Glomerular endothelial cell (primary cell): Measurements from ENCODE around the gene APPL2. TPM values are rescaled to one million over a fixed set of nuclear protein-coding genes. Genes with fewer than 3 reads are reported as not detected.
"Not testable (repeated sequence)": the region's sequence is repeated elsewhere in the genome, so short reads cannot be mapped to it uniquely, and the experiment has no call there.

Experiments
- DNase-seq: peaks from one replicate; pipeline ENCODE4 v3.0.0-alpha.2; 2011; ENCODE audit warnings: low read depth, low spot score; ENCODE audit errors: extremely low read depth
- total RNA-seq: library from RNA; depleted of rRNA; stranded (reverse); fragments of >200 nt; gene quantifications from 2 replicates; pipeline ENCODE4 v1.2.3, GENCODE V29; 2015

Gene APPL2
- total RNA-seq, 1 donor from 2014 or later, result 24.3 TPM

DNA sequence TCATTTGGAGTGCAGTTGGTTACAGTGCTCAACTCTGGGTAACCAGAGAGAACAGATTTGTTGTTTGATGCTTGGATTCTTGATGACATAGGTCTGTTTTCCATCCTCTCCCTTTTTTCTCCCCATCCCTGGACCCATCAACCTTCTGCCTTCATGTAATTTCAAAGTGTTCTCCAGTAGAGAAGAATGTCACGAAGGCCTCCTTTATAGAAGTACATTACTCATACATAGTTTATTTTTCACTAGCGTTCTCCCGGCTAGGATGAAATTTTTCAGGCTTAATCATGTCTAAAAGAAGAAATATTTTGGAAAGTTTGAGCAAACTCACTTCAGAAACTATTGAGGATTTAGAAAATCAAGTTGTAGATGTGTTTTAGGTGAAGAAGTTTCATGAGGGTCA is 20.9 kb upstream of the APPL2 start:
- DNase-seq, result no peak

DNA sequence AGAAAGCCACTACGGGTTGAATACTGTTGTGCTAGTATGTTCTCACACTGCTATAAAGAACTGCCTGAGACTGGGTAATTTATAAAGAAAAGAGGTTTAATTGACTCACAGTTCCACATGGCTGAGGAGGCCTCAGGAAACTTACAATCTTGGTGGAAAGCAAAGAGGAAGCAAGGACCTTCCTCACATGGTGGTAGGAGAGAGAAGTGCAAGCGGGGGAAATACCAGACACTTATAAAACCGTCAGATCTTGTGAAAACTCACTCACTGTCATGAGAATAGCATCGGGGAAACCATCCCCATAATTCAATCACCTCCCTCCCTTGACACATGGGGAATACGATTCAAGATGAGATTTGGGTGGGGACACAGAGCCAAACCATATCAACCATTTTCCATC is 20.5 kb upstream of the APPL2 start:
- not testable (repeated sequence) for DNase-seq

DNA sequence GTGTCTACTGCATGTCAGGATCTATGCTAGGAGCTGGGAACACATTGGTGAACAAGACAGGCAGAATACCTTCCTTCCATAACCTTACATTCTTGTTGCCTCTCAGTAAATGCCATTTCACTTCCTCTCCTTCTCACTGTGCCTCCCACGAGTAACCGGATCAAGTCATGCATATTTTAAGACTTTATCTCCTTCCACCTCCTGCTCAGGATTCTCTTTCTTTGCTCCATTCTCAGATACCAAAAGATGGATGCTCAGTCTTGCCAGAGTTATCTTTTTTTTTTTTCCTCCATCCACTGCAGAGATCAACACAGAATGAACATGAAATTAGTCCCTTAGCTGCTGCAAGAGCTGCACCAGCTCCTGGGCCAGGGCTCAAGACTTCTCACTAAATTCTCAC is 20.0 kb upstream of the APPL2 start:
- DNase-seq, result no peak

DNA sequence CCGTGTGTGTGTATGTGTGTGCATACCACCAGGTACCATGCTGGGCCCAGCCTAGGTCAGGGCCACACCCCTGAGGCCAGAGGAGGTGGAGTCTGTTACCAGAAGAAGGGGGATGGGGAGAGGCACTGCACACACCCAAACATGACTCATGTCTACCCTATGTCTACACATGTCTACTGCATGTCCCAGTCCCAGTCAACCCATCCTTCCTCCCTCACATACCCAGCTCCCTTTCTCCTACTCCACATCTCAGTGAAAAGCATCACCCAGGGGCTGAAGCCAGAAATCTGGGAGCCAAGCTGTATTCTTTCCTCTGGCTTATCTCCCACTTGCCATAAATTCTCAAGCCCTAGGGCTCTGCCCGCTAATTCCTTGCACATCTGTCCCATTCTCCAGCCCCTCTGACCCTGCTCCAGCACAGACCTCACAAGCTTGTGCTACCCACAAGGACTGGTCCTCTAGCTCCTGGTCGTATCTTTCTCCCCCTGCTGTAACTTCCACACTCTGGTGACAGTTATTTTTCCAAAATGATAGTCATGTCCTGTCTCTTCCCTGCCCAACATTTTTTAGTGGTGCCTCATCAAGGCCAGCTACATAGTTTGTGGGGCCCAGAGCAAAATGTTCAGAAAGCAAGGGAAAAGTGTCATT is 18.0 kb upstream of the APPL2 start:
- no peak for DNase-seq

DNA sequence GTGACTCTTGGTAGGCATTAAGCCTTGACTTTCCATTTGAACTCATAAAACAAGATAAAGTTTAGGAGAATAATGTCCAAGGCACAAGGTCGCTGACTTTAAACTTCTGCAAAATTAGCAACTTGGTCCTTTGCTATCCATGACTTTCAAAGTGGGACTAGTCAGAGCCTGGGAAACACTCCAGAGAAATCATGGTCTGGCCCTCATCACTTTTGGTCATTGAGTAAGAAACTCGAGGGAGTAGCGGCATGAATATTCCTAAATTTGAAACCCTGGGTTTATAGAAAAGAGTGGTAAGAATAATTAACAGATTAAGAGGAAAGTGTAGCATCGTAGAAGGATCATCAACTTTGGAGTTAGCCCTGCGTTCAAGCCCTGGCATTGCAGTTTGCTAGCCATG is 16.9 kb upstream of the APPL2 start:
- DNase-seq, result no peak

DNA sequence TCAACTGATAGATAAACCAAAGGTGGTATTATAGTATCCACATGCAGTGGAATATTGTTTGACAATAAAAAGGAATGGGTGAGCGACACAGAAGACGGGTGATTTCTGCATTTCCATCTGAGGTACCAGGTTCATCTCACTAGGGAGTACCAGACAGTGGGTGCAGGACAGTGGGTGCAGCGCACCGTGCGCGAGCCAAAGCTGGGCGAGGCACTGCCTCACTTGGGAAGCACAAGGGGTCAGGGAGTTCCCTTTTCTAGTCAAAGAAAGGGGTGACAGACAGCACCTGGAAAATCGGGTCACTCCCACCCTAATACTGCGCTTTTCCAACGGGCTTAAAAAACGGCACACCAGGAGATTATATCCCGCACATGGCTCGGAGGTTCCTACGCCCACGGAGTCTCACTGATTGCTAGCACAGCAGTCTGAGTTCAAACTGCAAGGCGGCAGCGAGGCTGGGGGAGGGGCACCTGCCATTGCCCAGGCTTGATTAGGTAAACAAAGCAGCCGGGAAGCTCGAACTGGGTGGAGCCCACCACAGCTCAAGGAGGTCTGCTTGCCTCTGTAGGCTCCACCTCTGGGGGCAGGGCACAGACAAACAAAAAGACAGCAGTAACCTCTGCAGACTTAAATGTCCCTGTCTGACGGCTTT is 9.9 kb upstream of the APPL2 start:
- not testable (repeated sequence) for DNase-seq

DNA sequence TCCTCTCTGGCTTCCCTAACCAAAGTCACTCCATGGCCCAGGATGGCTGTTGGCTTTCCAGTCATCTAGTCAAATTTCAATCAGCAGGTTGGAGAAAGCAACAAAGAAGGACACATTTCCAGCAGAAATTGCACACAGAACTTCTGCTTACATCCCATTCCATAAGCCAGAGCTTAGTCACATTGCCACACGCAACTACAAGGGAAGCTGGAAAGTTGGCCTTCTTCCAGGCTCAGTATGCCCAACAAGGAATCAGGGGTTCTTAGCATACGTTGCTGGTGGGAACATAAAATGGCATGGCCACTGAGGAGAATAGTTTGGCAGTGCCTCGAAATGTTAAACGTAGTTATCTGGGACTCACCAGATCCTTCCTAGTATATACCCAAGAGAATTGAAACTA is 9.3 kb upstream of the APPL2 start:
- DNase-seq, result no peak

DNA sequence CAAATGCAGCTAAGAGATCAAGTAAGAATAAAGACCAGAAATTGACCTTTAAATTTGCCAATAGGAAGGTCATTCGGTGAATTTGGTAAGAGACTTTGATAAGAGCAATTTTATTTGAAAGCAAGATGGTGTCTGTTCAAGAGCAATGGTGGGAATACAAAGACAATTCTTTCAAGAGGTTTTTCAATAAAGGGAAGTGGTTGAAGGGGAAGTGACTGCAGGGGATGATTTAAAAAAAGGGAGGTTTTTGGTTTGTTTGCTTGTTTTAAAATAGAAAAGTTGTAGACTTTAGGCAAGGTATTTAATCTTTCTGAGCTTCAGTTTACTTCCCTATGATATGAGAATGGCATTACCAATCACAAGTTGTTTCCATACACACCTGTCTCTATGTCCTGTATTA is 4.3 kb upstream of the APPL2 start:
- no peak for DNase-seq

DNA sequence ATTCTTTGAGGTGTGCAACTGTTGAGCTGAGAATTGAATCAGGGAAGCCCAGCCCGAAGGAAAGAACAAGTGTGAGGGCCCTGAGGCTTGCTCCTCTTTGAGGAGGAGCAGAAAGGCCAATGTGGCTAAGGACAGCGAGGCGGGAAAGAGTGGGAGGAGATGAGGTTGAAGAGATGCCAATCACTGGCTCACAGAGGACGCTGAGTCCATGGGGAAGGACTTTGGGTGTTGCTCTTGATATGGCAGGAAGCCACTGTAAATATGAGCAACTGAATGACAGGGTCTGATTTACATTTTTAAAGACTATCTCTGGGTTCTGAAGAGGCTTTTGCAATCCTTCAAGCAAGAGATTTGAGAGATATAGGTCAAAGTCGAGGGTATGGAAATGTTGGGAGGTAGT is 3.3 kb upstream of the APPL2 start:
- no peak for DNase-seq

DNA sequence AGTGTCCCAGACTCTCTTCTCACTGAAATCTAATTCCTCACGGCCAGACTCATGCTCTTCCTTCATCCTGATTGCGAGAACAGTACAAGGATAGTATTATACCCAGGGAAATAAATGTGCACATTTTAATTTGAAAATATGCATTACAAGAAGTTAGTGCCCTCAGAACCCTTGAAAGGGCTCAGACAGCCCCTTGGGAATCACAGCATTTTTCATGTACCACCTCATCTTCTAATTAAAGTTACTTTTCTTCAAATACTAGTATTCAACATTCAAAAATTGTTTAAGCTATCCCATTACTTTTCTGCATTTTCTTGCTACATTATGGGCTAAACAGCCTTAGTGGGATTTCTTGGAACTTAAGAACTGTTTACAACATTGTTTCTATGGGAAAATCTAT is 1.7 kb upstream of the APPL2 start:
- DNase-seq, result no peak

DNA sequence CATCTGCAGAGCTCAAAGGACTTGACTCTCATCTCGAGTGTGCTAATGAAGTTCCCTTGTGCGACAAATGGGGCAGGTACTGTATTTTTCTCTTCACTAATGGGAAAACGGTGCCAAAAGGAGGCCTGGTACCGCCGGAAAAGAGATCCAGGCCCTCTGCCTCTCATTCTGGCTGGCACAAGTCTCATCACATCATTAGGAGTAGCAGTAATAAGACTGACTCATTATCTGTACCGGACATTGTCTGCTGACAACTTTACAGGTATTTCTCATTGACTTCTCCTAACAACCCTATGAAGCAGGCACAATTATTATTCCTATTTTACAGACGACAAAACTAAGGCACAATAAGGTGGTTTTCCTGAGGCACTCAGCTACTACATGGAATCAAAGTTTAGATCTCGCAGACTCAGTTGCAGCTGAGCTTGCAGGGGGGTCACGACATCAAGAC is 668 bp downstream of the APPL2 start:
- no peak for DNase-seq

DNA sequence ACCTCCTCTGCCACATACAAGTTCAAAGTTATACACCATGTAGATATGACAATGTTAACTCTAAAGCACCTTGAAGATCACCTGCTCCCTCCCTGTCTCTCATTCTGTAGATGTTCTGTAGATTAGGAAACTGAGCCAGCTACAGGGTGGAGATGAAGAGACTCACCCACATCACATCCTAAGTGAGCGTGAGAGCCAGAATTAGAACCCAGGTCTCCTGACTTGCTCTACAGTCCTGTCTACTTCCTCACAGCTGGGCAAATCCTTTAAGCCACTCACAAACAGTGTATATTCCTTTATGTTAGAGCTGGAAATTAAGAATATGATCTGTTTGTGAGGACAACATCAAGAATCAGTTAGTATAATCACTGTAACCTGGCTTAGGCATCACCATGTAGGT is 1.8 kb downstream of the APPL2 start:
- DNase-seq, result no peak

DNA sequence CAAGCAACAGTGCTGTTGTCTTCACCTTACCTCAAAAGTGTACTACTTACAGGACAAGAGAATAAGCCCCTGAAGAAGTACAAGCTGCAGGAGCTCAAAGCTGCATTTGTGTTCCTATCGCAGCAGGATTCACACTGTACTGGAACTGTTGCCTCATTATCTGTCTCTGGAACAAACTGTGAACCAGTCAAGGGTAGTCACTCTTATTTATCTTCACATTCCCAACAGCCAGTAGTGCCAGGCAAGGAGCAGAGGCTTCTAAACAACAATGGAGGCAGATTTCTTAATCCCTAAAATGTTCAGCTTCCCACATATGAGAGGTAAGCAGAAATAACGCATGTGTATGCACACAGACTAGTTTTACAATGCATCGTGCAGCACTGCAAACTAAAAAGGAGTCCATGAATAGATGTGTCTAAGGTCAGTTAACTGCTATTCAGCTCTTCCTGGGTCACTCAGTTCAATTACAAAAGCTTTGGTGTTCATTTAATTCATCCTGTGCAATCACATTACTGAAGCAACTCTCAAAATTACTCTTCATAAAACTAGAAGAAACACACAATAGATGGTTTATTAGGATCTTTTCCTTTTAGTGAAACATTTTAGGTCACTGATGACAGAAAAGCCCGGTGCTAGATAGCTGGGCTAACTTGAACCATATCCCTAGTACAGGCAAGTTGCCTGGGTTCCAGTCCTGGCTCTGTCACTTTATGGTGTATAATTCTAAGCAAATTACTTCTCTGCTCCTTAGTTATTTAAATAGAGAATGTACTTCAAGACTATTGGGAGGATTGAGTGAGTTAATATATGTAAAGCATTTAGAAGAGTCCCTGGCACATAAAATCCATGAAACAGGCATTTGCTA is 2.7 kb downstream of the APPL2 start:
- DNase-seq, result no peak

DNA sequence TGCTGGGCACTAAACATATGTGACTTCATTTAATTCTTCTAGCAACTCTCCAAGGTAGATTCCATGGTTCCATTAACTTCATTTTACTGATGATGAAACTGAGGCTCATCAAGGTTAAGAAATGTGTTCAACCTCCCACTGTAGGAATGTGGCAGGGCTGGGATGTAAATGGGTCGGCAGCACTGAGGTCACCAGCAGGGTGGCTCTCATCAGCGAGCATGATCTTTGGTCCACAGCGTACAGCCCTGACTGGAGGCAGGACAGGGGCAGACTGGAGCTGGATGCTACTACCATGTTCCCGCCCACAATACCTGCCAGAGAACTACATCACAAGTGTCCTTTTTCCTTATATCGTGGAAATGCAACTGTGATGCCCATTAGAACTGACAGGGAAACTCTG is 4.6 kb downstream of the APPL2 start:
- DNase-seq, result no peak

DNA sequence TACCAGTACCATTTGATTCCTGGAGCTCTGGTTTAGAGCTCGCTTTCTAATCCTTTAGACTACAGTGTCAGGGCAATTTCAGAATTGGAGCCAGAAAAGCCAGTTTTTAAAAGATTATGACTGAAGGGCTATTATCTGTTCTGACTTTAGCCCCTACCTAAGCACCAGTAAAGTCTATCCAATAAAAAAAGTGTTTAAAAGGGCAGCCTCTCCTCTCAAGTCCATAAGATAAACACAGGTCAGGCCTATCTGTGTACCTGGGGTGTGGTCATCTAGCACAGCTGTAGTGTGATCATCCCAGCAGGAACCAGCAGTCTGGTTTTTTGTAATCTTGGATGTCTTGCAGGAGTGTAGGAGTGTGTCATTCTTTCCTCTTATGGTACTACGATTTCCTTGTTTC is 6.6 kb downstream of the APPL2 start:
- no peak for DNase-seq

DNA sequence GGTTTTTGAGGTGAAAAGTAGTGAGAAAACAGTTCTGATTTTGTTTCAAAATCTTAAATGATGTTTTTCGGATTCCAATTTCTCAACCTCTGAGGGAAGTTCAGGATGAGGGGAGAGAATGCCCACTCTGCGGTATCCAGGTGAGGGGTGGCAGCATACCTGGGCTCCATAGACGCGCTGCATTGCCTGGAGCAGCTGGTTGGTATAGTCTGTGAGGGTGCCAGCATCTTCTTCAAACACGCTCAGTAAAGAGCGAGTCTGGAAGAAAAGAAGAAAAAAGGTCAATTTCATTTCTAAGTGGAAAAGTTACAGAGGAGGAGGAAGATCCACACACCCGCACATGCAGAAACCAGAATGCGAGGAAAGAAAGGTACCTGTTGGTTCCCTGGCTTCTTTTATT is 7.0 kb downstream of the APPL2 start:
- DNase-seq, result no peak

DNA sequence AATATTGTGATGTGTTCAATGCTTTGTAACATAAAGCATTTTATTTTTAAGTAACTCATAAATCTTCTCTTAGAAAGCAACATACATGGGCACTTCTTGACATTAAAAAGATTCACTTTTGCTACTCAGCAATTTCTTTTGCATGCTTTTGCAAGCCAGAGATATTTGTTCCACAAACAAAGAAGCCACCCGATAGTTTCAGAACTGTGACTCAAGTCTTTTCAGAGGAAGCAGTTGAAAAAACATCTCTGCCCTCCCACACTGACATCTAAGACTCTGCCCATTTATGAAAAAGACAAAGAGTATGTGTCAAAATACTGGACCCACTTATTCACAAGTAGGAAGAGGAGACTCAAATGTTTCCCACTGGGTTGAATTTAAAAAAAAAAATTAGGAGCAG is 7.5 kb downstream of the APPL2 start:
- no peak for DNase-seq

DNA sequence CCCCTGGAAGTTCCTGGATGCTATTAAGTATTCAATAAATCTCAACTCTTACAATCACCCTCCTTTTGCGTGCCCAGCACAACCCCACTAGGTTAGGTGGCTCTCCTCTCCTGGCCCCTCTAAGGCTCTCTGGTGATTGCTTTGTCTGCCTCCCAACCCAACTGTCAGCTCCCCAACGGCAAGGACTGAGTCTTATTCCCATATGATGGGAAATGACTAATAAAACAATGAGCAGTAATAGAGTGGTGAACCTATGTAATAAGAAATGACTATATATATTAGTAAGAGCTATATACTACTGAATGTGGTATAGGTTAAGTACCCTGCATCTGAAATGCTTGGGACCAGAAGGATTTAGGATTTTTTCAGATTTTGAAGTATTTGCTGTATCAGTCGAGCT is 8.1 kb downstream of the APPL2 start:
- DNase-seq, result no peak

DNA sequence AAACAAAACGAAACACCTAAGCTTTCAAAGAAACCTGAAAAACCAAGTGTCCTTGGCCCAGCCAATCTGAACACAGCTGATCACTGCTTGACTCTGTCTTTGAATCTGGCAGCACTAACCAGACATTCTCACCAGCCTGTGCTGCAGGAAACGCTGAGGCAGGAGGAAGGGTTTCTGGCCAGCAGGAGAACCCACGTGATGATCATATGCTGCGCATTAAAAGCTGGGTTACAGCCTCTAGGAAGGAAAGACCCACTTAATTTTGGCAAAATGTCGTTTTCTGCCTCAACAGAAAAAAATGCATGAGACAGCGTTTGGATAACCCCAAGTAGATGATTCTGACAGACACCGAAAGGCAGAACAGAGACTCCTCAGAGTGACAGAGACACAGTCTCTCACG is 9.8 kb downstream of the APPL2 start:
- peak; percentile 68 for DNase-seq

DNA sequence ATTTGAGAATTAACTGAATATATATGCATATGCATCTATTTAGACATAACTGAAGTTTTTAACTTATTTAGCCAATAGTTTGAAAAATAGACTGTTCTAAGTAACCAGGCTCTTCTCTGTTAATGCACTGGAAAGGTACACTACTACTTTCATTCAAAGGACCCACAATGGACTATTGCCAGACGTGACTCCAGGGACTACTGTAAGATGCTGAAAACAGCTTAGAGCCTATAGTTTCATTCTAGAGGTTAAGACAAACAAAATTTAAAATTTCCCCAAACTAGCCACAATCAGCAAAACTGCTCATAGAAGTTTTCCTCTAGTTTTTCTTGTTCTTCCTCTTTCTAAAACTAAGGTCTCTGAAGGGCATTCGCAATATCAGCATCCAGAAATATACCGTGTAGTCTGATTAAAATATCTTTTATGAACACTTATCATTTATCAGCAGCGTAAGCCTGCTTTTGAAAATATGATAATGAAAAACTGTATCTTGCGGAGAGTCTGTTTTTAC is 10.4 kb downstream of the APPL2 start:
- DNase-seq, result no peak

DNA sequence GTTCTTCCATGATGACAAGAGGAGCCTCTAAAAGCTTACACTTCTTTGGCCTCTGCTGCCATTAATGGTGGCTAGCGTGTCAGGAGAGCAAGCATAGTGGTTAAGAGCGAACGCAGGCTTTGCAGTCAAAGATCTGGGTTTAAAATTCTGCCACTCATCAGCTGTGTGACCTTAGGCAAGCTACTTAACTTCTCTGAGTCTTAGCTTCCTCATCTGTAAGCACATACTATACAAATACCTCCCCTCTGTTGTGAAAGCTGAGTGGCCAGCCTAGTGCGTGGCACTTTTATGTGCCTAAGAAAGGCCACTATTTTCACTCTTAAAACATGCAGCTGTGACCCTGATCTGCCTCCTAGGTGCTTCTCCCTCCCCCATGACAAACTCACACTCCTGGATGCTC is 11.6 kb downstream of the APPL2 start:
- DNase-seq, result no peak

DNA sequence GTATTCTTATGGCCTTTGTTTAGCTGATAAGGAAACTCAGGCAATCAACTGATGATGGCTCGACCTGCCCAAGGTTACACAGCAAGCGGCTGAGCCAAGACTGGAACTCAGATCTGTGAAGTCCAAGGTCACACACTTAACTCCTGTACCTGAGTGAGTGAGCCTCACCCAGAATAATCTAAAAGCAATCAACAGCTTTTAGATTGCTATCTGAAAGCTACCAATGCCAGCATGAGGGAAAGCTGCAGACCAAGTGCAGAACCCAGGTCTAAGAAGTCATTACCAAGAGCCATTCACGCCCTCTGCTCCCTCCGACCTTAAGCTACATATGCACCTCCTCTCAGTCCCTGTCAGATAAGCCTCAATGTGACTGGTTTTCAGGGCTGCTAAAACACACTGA is 12.1 kb downstream of the APPL2 start:
- no peak for DNase-seq
